ENCODE data around the gene MEAK7.
"Not testable (repeated sequence)": the region's sequence is repeated elsewhere in the genome, so short reads cannot be mapped to it uniquely, and the experiment has no call there.

Gene MEAK7

GRCh38 chr16:84527532-84528269 lies 23.2 kb upstream of the MEAK7 start:
- TF ChIP-seq POLR2A (IDR thresholded peaks at IDR 0.05; ENCODE audit: low read length) = no peak
- TF ChIP-seq GATA1 (IDR thresholded peaks at IDR 0.05; ENCODE audit: low read depth, low read length) = no peak

GRCh38 chr16:84526794-84527531 lies 22.5 kb upstream of the MEAK7 start:
- TF ChIP-seq GATA1 (IDR thresholded peaks at IDR 0.05; ENCODE audit: low read depth, low read length) (no peak), POLR2A (IDR thresholded peaks at IDR 0.05; ENCODE audit: low read length) (no peak)
- no peak for DNase-seq

More at GRCh38 chr16:84527532-84528269, 23.2 kb upstream of the MEAK7 start:
- no peak for DNase-seq

DNA sequence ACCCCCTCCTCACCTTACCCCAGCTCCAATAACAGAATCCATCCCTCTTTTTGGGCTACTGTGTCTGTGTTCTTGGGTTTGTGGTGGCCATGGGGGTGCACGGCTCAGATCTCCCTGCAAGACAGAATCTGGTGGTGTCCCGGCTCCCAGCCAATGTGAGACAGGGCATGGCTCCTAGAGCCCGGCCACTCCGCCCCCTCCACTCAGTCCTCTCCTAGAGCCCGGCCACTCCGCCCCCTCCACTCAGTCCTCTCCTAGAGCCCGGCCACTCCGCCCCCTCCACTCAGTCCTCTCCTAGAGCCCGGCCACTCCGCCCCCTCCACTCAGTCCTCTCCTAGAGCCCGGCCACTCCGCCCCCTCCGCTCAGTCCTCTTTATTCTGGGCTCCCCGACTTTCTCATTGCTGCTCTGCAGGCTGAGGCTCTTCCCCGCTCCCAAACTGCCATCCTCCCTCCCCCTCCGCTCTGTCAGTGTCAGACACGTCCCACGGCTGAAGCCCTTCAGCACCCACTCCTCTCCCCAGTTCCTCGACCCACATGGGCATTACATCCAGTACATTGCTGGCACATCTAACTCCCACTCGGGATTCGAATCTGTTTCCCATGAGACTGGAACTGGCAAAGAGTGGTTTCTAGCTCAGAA lies 20.6 kb upstream of the MEAK7 start:
- not testable (repeated sequence) for DNase-seq

DNA sequence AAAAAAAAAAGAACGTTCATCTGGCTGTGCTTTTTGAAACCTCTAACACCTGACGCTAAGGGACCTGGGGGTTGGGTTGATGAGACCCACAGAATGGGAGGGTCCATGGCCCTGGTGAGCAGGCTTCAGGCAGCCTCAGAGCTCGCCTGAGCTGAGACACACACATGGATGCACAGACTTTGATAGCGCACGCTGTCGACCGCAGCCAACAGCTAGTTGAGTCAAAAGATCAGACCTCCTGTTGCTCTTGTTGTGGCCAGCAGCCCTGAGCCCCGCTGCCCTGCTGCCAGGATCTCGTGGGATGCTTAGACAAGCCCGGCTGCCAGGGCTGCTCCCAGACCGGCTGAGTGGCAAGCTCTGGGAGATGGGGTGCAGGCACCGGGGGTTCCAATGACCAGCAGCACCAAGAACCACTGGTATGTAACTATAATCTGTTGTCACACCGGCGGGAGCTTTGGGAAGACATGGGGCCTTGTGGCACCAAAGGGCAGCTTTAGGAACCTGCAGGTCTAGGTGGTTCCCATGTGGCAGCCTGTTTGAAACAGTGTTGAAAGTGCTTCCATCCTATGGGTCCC lies 20.0 kb upstream of the MEAK7 start:
- TF ChIP-seq POLR2A (IDR thresholded peaks at IDR 0.05; ENCODE audit: low read length) = no peak
- no peak for TF ChIP-seq GATA1 (IDR thresholded peaks at IDR 0.05; ENCODE audit: low read depth, low read length)
- DNase-seq = no peak

DNA sequence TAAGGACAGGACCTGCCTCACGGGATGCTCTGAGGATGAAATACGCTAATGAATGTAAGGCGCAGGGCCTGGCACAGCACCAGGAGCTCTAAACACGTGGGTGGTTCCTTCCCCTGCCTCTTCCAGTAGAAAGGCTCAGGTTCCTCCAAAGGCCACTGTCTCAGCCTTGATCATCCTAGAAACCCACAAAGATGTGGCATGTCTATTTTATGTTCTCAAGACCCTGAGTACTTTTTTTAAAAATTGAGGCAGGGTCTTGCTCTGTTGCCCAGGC lies 17.0 kb upstream of the MEAK7 start:
- no peak for DNase-seq
- TF ChIP-seq POLR2A (IDR thresholded peaks at IDR 0.05; ENCODE audit: low read length) (no peak), GATA1 (IDR thresholded peaks at IDR 0.05; ENCODE audit: low read depth, low read length) (no peak)

DNA sequence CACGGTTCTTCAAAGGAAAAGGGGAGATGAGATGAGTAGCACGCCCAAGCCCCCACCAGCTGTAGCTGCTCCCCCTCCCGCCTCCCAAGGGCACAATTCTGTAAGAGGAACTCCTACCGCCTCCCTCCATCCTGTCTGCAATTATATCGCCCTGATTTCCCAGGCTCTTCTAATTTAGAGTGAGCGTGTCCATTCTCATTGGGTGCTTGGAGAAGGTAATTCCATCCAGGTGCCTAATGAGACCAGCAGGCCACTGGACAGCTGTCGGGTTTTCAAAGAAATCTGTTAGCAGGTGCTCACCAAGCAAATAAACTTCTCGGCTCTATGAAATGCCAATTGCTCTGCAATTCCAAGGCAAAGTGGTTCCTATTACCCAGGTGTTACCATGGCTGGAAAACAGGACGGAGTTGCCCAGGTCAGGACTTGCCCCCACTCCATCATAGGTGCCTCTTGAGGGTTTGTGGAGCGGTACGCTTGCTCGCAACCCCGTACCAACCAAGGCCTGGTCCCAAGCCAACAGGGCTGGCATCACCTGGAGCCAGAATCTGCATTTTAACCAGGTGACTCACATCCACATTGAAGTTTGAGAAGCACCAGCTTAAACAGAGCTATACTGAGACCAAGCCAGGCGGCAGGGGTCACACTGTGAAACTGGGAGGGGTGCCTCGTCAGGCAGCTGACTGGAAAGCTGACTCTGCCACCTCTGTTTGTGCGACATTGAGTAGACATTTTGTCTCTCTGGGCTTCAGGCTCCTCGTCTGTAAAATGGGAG lies 16.5 kb upstream of the MEAK7 start:
- TF ChIP-seq GATA1 (IDR thresholded peaks at IDR 0.05; ENCODE audit: low read depth, low read length) (no peak), POLR2A (IDR thresholded peaks at IDR 0.05; ENCODE audit: low read length) (no peak)
- no peak for DNase-seq

DNA sequence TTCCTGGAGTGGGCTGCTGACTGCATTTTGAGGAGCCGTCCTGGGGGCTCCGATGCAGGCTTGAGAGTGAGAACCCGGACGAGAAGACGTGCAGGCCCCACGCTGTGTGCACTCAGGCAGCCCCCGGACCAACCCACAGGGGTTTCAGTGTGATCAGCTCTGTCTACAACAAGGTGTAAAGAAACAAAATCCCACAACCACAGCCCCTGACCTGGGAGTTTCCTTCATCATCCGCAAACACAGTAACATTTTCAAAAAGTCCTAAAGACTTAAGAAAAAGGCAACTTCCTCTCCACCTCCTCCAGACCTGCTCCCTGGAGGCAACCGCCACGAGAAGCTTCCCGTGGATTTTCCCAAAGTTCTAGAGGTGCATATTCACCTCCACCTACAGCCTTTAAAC lies 15.4 kb upstream of the MEAK7 start:
- TF ChIP-seq POLR2A (IDR thresholded peaks at IDR 0.05; ENCODE audit: low read length) (no peak), GATA1 (IDR thresholded peaks at IDR 0.05; ENCODE audit: low read depth, low read length) (no peak)
- DNase-seq = no peak

DNA sequence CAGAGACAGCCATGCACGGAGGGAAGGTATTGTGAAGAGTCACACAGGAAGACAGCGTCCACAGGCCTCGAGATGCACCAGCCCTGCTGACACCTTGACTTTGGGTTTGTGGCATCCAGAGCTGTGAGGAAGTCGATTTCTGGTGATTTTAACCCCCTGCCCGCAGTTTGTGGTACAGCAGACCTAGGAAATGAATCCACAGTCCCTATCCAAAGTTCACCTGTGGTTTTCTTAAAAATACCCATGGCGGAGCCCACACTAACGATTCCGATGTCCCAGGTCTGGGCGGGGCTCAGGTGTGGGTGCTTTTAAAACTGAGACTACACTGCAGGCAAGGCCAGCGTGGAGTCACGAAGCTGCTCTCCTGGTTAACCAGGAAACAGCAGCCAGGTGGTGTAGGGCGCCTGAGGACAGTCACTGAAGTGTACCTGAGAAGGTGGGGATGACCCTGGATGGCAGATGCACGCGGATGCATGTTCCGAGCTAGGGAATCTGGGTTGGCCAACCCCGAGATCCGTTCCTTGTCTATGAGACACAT lies 14.4 kb upstream of the MEAK7 start:
- TF ChIP-seq POLR2A (IDR thresholded peaks at IDR 0.05; ENCODE audit: low read length) (no peak), GATA1 (IDR thresholded peaks at IDR 0.05; ENCODE audit: low read depth, low read length) (no peak)
- no peak for DNase-seq

- DNase-seq = not testable (repeated sequence)
Observed at GRCh38 chr16:84518220-84518619, 13.8 kb upstream of the MEAK7 start.

GRCh38 chr16:84517366-84517765 lies 12.9 kb upstream of the MEAK7 start:
- TF ChIP-seq GATA1 (IDR thresholded peaks at IDR 0.05; ENCODE audit: low read depth, low read length) = no peak
- no peak for TF ChIP-seq POLR2A (IDR thresholded peaks at IDR 0.05; ENCODE audit: low read length)

DNA sequence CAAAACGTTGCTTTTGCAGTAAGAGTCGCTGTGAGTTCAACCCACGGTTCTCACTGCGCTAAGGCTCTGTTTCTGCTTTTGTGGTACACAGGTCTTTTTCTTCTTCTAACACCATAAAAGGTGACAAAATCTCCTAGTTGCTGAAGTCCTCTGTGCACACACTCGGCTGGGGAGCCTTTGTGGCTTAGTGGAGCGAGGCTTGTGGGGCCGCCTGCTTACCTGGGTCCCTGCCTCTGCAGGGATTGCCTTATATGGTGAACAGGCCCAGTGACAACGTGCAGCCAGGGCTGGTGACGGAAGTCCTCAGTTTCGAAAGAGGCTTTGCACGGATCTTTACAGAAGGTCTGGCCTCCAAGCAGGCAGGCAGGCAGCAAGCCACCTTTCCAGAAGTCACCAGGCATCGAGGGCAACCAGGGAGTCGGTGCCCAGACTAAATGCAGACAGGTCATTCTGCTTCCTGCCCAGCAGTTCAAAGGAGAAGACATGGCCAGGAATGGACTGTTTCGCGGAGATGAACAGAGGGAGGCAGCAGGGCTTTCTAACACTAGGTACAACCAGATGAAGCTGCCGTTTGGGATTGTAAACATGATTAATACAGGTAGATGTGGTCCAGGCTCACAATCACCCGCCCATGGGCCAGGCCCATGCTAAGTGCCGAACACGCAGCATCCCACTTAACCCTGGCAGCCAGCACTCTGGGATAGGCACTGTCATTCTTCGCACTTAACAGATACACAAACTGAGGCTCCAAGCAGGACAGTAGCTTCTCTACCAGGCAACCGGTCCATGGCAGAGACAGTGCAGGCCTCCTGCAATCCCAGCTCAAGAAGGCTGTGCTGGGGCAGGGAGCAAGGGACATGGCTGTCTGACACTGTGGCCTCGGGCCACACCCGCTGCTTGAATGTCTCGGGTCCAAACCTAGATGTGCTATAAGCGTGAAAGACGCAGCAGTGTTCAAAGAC lies 10.7 kb upstream of the MEAK7 start:
- DNase-seq = no peak
- TF ChIP-seq POLR2A (IDR thresholded peaks at IDR 0.05; ENCODE audit: low read length) (no peak), GATA1 (IDR thresholded peaks at IDR 0.05; ENCODE audit: low read depth, low read length) (no peak)

More at GRCh38 chr16:84517366-84517765, 12.9 kb upstream of the MEAK7 start:
- DNase-seq = no peak

DNA sequence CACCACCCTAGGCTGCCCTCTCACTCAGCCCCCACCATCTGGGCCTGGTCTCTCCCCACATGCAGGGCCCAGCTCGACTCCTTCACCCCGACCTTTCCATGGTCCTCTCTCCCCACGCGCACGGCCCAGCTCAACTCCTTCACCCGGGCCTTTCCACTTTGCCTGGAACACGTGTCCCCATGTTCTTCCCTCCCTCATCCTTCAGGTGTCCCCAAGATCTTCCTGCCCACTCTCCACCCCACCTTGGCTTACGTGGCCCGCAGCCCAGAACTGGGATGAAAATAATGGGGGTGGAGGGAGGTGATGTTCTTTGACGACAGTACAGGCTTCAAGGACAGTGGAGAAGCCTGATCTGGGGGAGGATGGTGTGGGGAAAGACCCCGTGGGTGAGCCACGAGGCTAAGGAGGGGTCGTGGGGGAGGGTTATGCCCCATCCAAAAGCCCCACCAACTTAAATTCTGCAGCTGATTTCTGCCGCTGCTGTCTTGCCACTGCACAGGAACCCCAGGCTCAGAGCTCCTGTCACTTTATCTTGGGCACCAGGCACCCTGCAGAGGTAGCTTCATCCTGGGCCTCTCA lies 9.9 kb upstream of the MEAK7 start:
- no peak for DNase-seq
- TF ChIP-seq GATA1 (IDR thresholded peaks at IDR 0.05; ENCODE audit: low read depth, low read length) = no peak
- no peak for TF ChIP-seq POLR2A (IDR thresholded peaks at IDR 0.05; ENCODE audit: low read length)
